Measurements from ENCODE around the gene TEX50. TPM values are rescaled to one million over a fixed set of nuclear protein-coding genes. Genes with fewer than 3 reads are reported as not detected.
"Not testable (repeated sequence)": the region's sequence is repeated elsewhere in the genome, so short reads cannot be mapped to it uniquely, and the experiment has no call there.

Gene TEX50
- polyA plus RNA-seq, 3 donors from 2014 or later, result not detected

DNA sequence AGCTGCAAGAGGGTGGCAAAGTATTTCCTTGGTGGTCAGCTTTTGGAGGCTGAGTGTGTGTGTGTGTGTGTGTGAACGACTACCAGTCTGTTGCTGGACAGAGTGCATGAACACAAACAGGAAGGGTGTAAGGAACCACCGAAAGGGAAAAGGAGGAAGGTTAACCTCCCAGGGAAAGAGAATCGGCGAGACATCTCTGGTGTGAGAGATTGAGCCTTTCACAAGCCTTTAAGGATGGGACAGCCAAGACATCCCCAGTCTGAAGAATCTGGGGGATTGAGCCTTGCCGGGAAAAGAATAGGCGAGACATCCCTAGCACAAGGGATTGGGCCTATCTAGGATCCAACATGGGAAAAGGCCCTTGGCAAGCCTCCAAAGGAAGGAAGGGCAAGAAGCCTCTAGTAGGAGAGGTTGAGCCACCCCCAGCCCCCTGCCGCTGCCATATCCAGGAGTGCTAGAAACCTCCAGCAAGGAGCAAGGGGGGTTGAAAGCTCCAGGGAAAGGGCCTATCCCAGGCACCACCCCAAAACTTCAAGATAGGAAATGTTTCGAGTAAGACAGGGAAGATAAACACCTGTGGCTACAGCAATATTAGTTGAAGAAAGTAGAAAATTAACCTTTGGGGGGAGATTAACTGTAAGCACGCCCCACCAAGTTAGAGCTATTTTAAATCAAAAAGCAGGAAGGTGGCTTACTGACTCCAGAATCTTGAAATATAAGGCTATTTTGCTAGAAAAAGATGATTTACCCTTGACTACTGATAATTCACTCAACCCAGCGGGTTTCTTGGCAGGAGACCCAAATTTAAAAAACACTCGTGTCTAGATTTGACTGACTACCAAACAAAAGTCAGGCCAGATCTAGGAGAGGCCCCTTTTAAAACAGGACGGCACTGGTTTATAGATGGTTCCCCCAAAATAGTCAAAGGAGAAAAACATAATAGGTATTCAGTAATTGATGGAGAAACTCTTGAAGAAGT, 3.2 kb downstream of the TEX50 start:
- Mint-ChIP-seq H3K36me3 (no peaks in the 10 kb centered on the region), H3K9me3 (no peaks in the 10 kb centered on the region), H3K4me1 (no peaks in the 10 kb centered on the region), H3K4me3 (no peak overlapping the region), H3K27ac (no peak overlapping the region), H3K27me3 (ENCODE audit: low read depth in 3 of 3) (peaks cover 3 to 4% (median 4%) of the 10 kb centered on the region in 3 donors)
- DNase-seq, result no peak

DNA sequence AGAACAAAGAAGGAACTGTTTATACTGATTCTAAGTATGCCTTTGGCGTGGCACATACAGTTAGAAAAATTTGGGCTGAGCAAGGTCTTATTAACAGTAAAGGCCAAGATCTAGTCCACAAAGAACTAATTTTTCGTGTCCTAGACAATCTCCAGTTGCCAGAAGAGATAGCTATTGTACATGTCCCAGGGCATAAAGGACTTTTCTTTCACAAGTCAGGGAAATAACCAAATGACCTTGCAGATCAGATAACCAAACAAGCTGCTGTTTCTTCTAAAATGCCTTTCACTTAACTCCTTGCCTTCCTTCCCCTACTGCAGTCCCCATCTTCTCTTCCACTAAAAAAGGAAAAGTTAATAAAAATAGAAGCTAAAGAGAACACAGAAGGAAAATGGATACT, 4.0 kb downstream of the TEX50 start:
- no peak for DNase-seq
- peaks cover 3 to 4% (median 4%) of the 10 kb centered on the region in 3 donors for H3K27me3 Mint-ChIP-seq (ENCODE audit: low read depth in 3 of 3)
- no peak overlapping the region for H3K4me3 Mint-ChIP-seq
- H3K27ac Mint-ChIP-seq, result no peak overlapping the region
- no peaks in the 10 kb centered on the region for H3K4me1 Mint-ChIP-seq
- H3K36me3 Mint-ChIP-seq, result no peaks in the 10 kb centered on the region
- no peaks in the 10 kb centered on the region for H3K9me3 Mint-ChIP-seq

GRCh38 chr1:173642450-173643139, 7.5 kb downstream of the TEX50 start:
- not testable (repeated sequence) for H3K9me3 Mint-ChIP-seq; H3K4me1 Mint-ChIP-seq; H3K4me3 Mint-ChIP-seq; H3K36me3 Mint-ChIP-seq; H3K27me3 Mint-ChIP-seq (ENCODE audit: low read depth in 3 of 3); DNase-seq; H3K27ac Mint-ChIP-seq

- H3K27ac Mint-ChIP-seq, result no peak overlapping the region
- H3K9me3 Mint-ChIP-seq, result peaks cover 0 to 3% (median under 1%) of the 10 kb centered on the region in 6 donors
- H3K27me3 Mint-ChIP-seq (ENCODE audit: low read depth in 3 of 3), result peaks cover 1 to 3% (median 2%) of the 10 kb centered on the region in 3 donors
- H3K4me3 Mint-ChIP-seq, result no peak overlapping the region
- DNase-seq, result no peak
- no peaks in the 10 kb centered on the region for H3K4me1 Mint-ChIP-seq
- no peaks in the 10 kb centered on the region for H3K36me3 Mint-ChIP-seq
Observed at GRCh38 chr1:173646656-173647055, 11.5 kb downstream of the TEX50 start.

DNA sequence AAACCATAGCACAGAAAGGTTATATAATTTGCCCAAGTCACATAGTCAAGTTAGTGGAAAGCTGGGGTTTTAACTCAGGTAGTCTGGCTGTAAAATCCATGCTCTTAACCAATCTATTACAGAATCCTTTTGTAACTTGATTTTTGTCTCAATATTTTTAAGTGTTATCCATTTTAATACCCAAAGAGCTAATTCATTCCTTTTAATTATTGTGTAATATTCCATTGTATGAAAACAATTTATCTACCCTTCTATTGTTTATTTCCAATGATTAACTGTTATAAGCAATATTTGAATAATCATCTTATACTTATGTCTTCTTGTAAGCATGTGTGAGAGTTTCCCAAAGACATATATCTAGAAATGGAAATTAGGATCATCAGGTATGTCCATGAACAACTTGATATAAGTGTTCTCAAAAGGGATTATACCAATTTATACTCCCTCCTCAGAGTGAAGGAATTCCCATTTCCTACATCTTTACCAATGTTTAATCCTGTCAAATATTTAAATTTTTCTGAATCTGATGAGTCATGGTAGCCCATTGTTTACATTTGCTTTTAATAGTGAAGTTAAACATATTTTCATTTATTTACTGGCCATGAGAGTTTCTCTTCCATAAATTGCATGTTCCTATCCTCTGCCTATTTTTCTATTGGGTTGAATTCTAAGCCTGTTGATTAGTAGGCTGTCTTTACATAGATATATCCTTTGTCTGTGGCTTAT, 13.9 kb downstream of the TEX50 start:
- DNase-seq, result no peak
- H3K9me3 Mint-ChIP-seq, result peaks cover 0 to 4% (median under 1%) of the 10 kb centered on the region in 6 donors
- H3K36me3 Mint-ChIP-seq, result no peaks in the 10 kb centered on the region
- H3K4me3 Mint-ChIP-seq, result no peak overlapping the region
- no peaks in the 10 kb centered on the region for H3K4me1 Mint-ChIP-seq
- peaks cover 2 to 7% (median 4%) of the 10 kb centered on the region in 3 donors for H3K27me3 Mint-ChIP-seq (ENCODE audit: low read depth in 3 of 3)
- no peak overlapping the region for H3K27ac Mint-ChIP-seq

DNA sequence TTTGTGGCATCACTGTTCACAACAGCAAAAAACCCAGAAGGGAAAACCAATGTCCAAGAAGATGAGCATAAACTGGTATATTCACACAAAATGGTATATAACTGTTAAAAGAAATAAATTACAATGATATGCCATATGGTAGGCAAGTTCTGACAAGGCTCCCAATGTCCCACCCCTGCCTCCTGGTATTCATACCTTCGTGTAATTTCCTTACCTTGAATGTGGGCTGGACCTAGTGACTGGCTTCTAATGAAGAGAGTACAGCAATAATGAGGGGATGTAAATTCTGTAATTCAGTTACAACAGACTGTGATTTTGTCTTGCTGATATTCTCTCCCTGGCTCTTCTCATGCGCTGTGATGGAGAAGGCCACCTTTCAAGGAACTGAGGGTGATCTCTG, 25.2 kb downstream of the TEX50 start:
- H3K4me3 Mint-ChIP-seq, result no peak overlapping the region
- peaks cover 0 to 7% (median 4%) of the 10 kb centered on the region in 3 donors for H3K27me3 Mint-ChIP-seq (ENCODE audit: low read depth in 3 of 3)
- DNase-seq, result no peak
- H3K36me3 Mint-ChIP-seq, result peaks cover 0 to 7% (median 0%) of the 10 kb centered on the region in 3 donors
- no peak overlapping the region for H3K27ac Mint-ChIP-seq
- H3K4me1 Mint-ChIP-seq, result no peaks in the 10 kb centered on the region
- peaks cover 0 to 7% (median 4%) of the 10 kb centered on the region in 6 donors for H3K9me3 Mint-ChIP-seq

DNA sequence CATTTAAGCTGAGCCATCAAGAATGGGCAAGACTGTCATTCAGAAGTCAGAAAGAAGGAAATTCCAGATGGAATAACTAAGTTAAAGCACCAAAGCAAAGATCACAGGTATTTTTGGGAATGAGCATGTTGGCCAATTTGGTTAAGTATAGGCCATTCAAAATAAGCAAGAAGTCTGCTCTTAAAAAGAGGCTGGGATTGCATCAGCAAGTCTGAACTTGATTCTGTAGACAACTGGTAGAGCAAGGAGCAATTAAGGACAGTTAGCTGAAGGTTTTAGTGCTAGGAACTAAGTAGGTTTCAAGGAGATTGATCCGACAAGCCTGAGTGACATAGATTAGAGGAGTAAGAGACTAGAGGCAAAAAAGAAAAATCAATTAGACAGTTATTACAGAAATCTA, 26.1 kb downstream of the TEX50 start:
- peaks cover 0 to 4% (median 3%) of the 10 kb centered on the region in 3 donors for H3K27me3 Mint-ChIP-seq (ENCODE audit: low read depth in 3 of 3)
- peaks cover 0 to 3% (median under 1%) of the 10 kb centered on the region in 6 donors for H3K9me3 Mint-ChIP-seq
- peaks cover 0 to 3% (median 0%) of the 10 kb centered on the region in 3 donors for H3K36me3 Mint-ChIP-seq
- no peak for DNase-seq
- no peak overlapping the region for H3K27ac Mint-ChIP-seq
- no peak overlapping the region for H3K4me3 Mint-ChIP-seq
- H3K4me1 Mint-ChIP-seq, result no peaks in the 10 kb centered on the region

GRCh38 chr1:173661763-173662162, 26.6 kb downstream of the TEX50 start:
- no peaks in the 10 kb centered on the region for H3K9me3 Mint-ChIP-seq
- no peaks in the 10 kb centered on the region for H3K4me1 Mint-ChIP-seq
- no peak overlapping the region for H3K4me3 Mint-ChIP-seq
- H3K27me3 Mint-ChIP-seq (ENCODE audit: low read depth in 3 of 3), result peaks cover 0 to 4% (median 0%) of the 10 kb centered on the region in 3 donors
- no peaks in the 10 kb centered on the region for H3K36me3 Mint-ChIP-seq
- H3K27ac Mint-ChIP-seq, result no peak overlapping the region
- DNase-seq, result no peak

DNA sequence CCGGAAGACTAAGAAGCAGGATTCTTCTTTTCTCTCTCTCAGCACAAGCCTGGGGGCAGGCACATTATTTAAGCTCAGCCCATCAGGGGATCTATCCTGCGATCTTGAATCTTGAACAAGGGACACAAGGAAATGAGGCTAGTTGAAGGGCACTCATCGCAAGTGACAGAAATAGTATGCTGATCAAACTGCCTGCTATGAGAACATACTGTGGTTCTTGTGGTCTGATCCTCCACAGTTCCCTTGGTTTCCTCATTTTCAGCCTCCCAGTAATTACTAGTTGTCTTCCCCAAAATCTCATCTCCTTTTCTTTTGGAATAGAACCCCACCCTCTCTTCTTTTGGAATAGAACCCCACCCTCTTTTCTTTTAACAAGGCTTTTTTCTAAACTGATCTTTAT, 28.0 kb downstream of the TEX50 start:
- H3K36me3 Mint-ChIP-seq, result no peaks in the 10 kb centered on the region
- H3K27me3 Mint-ChIP-seq (ENCODE audit: low read depth in 3 of 3), result peaks cover 2 to 6% (median 5%) of the 10 kb centered on the region in 3 donors
- DNase-seq, result no peak
- H3K27ac Mint-ChIP-seq, result no peak overlapping the region
- no peaks in the 10 kb centered on the region for H3K9me3 Mint-ChIP-seq
- H3K4me1 Mint-ChIP-seq, result no peaks in the 10 kb centered on the region
- H3K4me3 Mint-ChIP-seq, result no peak overlapping the region

DNA sequence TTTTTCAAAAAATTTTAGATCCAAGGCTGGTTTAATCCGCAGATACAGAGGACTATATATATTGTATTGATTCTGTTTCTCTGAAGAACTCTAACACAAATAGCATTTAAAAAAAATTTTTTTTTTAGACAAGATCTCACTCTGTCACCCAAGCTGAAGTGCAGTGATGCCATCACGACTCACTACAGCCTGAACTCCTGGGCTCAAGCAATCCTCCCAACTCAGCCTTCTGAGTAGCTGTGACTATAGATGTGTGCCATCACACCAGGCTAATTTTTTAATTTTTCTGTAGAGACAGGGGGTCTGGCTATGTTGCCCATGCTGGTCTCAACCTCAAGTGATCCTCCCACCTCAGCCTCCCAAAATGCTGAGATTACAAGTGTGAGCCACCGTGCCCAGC, 31.5 kb downstream of the TEX50 start:
- DNase-seq, result no peak
- Mint-ChIP-seq H3K4me3 (no peak overlapping the region), H3K36me3 (peaks cover 0 to 3% (median 0%) of the 10 kb centered on the region in 3 donors), H3K27ac (no peak overlapping the region), H3K9me3 (peaks cover 0 to 2% (median 0%) of the 10 kb centered on the region in 6 donors), H3K4me1 (peaks cover 9 to 12% of the 10 kb centered on the region in 2 donors), H3K27me3 (ENCODE audit: low read depth in 3 of 3) (peaks cover 9 to 20% (median 14%) of the 10 kb centered on the region in 3 donors)

- peaks cover 0 to 2% (median 0%) of the 10 kb centered on the region in 6 donors for H3K9me3 Mint-ChIP-seq
- no peak within 1 kb of the TSS for H3K27ac Mint-ChIP-seq
- H3K4me3 Mint-ChIP-seq, result peak within 1 kb of the TSS in 1 of 5 donors; percentile 38
- H3K36me3 Mint-ChIP-seq, result peaks cover 0 to 4% (median 3%) of the 10 kb centered on the region in 3 donors
- peaks cover 9 to 12% of the 10 kb centered on the region in 2 donors for H3K4me1 Mint-ChIP-seq
- peaks cover 8 to 20% (median 14%) of the 10 kb centered on the region in 3 donors for H3K27me3 Mint-ChIP-seq (ENCODE audit: low read depth in 3 of 3)
- DNase-seq, result peak in 1 of 3 donors; percentile 6
Observed at GRCh38 chr1:173669491-173669941, 34.4 kb downstream of the TEX50 start, which contains the start of gene ANKRD45. TSS of gene ANKRD45 (minus strand) at chr1:173669851. CDS start at chr1:173659418, 10,433 bp downstream.

- H3K27ac Mint-ChIP-seq, H3K36me3 Mint-ChIP-seq, H3K4me1 Mint-ChIP-seq, H3K4me3 Mint-ChIP-seq, H3K9me3 Mint-ChIP-seq, DNase-seq: not testable (repeated sequence)
- H3K27me3 Mint-ChIP-seq (ENCODE audit: low read depth in 3 of 3), result peaks cover 2 to 12% (median 7%) of the 10 kb centered on the region in 3 donors
Observed at GRCh38 chr1:173674496-173674895, 39.4 kb downstream of the TEX50 start.

- not testable (repeated sequence) for H3K4me1 Mint-ChIP-seq; H3K9me3 Mint-ChIP-seq; DNase-seq; H3K4me3 Mint-ChIP-seq; H3K27ac Mint-ChIP-seq; H3K27me3 Mint-ChIP-seq (ENCODE audit: low read depth in 3 of 3); H3K36me3 Mint-ChIP-seq
Observed at GRCh38 chr1:173680152-173680551, 45.0 kb downstream of the TEX50 start.
